ENCODE measurements around the gene CEP290.
A peak's percentile ranks its signal among the peaks of the same experiment; 100 is the strongest.

The CEP290 gene, protein sequence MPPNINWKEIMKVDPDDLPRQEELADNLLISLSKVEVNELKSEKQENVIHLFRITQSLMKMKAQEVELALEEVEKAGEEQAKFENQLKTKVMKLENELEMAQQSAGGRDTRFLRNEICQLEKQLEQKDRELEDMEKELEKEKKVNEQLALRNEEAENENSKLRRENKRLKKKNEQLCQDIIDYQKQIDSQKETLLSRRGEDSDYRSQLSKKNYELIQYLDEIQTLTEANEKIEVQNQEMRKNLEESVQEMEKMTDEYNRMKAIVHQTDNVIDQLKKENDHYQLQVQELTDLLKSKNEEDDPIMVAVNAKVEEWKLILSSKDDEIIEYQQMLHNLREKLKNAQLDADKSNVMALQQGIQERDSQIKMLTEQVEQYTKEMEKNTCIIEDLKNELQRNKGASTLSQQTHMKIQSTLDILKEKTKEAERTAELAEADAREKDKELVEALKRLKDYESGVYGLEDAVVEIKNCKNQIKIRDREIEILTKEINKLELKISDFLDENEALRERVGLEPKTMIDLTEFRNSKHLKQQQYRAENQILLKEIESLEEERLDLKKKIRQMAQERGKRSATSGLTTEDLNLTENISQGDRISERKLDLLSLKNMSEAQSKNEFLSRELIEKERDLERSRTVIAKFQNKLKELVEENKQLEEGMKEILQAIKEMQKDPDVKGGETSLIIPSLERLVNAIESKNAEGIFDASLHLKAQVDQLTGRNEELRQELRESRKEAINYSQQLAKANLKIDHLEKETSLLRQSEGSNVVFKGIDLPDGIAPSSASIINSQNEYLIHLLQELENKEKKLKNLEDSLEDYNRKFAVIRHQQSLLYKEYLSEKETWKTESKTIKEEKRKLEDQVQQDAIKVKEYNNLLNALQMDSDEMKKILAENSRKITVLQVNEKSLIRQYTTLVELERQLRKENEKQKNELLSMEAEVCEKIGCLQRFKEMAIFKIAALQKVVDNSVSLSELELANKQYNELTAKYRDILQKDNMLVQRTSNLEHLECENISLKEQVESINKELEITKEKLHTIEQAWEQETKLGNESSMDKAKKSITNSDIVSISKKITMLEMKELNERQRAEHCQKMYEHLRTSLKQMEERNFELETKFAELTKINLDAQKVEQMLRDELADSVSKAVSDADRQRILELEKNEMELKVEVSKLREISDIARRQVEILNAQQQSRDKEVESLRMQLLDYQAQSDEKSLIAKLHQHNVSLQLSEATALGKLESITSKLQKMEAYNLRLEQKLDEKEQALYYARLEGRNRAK (N-terminal part only)

DNA sequence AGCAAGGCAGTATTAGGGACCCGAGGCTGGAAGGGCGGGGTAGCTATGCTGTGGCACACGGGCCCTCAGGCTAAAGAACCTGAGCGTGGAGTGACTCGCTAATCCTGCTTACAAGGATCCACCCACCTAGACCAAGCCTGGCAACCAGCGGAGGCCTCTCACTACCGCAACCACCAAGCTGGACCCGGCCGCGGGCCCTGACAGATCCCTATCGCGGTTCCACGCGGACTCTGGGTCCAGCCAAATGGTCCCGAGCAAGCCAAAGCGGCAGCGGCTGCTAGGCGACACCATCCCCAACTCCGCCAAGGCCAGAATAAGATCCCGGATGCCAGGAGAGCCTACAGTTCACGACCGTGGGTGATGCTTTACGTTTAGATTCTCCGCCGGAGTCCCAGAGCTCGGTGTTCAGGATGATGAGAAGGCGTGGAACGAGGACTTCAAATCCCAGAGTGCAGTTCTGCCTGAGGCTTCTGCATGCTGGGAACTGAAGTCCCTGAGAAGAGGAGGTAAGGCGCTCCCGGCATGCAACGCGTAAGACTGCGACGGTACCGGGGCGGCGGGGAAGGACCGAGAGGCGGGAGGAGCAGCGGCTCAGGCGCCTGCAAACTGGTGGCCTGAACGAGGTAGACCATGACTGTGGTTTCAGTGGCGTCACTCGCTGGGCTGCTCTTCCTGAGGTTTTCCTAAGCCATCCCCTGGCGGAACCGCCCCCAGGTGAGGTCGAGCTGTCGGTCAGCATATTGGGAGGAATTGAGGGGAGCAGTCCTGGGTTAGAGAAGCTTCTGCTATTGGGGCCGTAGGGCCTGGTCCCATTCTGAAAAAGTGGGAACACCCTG lies at the start of gene CEP290, which contains the start of gene TMTC3:
Gene CEP290, minus strand, starts transcription at position 315 of the 836 bp plus-strand sequence. CDS start 781 bp downstream, outside the sequence.
Gene TMTC3, plus strand, starts transcription at position 534 of the 836 bp plus-strand sequence. CDS start 6,009 bp downstream, outside the sequence.
- peak; percentile 100 for DNase-seq (ENCODE audit: low read depth)

DNA sequence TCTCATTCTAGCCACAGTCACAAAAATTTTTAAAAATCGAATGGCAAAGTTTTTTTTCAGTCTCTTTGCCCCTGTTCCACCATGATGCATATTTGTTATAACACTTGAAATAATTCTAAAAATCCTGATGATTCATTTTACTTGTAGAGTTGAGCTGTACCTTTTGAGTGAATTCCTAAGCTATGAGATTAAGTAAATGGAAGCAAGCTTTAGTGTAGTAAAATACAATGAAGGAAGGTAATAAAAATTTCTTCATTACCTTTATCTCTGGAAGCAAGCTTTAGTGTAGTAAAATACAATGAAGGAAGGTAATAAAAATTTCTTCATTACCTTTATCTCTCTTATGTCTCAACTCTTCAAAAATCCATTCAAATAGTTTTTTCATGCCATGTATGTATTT lies 46.3 kb upstream of the CEP290 start:
- DNase-seq (ENCODE audit: low read depth), result peak; percentile 43

DNA sequence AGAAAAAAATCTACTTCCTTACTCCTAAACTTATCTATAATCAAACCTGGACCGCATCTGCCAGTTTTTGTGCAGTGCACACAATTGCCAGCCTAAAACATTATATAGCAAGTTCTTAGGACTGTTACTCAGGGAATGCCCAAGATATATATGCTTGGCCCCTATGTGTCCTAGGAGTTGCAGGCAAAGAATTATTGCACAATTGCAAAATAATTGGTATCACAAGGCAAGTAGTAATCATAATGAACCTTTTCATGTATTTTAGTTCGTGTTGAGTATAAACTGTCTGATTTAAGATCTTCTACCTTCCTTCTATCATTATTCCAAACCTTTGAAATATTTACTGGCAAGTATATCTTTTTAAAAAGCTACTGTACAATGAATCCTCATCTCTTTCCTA lies 45.7 kb upstream of the CEP290 start:
- no peak for DNase-seq (ENCODE audit: low read depth)

DNA sequence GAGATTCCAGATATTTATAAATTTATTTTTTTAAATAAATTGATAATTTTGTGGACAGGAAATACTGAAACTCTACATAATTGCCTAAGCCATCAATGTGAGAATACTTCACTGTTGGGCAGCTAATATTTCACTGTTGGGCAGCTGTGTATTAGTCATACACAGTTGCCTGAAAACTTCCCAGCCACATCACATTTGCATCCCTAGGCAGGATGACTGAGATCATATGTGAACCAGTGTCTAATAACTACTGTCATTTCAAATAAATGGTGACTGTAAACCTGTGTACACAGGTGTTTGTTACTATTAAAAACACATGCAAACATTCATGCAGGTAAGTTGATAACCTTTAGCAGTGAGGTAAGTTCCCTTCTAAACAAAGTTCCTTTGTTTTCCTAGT lies 44.1 kb upstream of the CEP290 start:
- peak; percentile 81 for DNase-seq (ENCODE audit: low read depth)

DNA sequence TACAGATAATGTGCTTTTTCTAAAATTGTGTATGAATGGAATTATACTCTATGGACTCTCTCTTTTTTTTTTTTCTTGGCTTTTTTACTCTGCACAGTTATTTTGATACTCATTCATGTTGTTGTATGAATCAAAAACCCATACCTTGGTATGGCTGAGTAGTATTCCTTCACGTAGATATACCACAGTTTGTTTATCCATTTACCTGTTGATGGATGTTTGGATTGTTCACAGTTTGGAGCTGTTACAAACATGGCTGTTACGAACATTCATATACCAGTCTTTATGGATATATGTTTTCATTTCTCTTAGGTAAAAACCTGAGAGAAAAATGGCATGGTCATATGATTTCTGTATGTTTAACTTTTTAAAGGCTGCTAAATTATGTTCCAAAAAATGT lies 43.4 kb upstream of the CEP290 start:
- no peak for DNase-seq (ENCODE audit: low read depth)

DNA sequence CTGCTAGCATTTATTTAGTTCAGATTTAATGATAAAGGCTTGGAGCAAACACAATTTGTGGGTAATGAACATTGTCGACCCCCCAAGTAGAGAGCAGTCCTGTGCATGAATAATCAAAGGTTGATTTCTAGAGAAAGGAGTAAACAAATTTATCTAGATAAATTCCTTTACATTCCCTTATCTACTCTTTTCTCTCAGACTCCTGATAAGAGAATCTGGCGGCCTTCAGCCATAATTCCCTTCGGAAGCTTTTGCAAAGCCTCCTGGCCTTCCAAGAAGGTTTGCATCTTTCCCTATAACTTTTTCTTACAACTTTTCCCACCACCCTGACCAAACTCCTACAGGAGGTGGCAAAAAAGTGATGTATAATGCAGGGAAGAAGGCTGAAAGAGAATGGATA lies 42.3 kb upstream of the CEP290 start:
- no peak for DNase-seq (ENCODE audit: low read depth)

DNA sequence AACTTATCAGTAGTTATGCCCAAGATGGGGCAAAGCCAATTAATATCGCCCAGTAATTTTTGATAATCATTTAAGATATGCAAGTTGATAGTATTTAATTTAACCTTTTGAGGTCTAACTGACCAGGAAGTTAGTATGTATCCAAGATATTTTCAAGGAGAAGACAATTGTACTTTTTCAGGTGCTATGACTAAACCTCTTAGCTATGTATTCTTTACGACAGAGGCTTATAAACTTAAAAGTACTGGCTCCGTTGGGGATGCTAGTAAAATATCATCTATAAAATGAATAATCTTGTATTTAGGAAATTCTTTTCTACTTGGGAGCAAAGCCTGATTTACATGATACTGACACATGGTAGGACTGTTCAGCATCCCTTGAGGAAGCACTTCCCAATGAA lies 40.5 kb upstream of the CEP290 start:
- DNase-seq (ENCODE audit: low read depth), result peak; percentile 28

DNA sequence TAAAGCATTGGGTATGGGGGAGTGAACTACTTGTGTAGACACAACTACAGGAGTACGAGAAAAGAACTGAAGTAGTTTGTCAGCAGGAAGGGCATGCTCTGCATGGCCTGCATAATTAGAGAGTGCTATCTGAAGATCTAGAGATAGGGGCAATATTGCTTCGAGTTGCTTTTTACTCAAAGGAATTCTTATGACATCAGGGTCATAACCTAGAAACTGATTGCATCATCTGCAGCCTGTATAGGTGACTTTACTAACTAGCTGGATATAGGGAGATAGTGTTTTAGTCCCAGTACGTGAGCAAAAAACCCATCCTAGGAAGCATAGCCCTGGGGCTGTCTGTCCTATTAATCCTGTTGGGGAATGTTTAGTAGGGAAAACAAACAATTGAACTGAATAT lies 40.0 kb upstream of the CEP290 start:
- DNase-seq (ENCODE audit: low read depth), result peak; percentile 13

DNA sequence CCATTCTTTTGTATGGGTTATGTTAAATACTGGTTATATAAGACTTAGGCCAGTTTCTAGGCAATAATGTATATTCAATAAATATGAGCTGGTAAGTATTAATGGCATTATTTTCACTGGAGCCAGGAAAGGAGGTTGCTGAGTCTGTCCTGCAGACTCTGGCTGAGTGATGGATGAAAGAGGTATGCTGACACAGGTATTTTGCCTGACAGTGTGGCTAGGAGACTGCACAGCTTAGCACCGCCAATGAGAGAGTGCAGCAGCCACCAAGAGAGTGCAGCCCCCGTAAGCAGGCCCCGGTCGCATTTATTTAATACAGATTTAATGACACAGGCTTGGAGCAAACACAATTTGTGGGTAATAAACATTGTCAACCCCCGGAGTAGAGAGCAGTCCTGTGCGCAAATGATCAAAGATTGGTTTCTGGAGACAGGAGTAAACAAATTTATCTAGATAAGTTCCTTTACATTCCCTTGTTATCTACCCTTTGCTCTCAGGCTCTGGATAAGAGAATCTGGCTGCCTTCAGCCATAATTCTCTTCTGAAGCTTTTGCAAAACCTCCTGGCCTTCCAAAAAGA lies 37.6 kb upstream of the CEP290 start:
- no peak for DNase-seq (ENCODE audit: low read depth)

DNA sequence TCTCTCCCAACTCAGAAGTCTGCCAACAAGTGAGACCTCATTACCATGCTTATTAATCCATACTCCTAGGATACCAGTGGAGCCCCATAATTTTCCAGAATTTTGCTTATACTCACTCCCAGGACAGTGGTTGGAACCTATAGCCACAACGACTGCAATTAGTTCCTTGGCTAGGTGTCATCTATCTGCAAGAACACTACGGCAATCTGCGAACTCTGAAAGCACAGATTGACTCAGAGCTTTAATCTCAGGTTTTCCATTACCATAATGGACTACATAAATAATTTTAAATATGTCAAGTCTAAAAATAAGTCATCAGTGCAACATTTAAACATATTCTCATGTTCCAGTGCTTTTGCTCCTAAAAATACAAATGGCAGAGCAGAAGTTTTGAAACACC lies 33.7 kb upstream of the CEP290 start:
- DNase-seq (ENCODE audit: low read depth), result no peak

DNA sequence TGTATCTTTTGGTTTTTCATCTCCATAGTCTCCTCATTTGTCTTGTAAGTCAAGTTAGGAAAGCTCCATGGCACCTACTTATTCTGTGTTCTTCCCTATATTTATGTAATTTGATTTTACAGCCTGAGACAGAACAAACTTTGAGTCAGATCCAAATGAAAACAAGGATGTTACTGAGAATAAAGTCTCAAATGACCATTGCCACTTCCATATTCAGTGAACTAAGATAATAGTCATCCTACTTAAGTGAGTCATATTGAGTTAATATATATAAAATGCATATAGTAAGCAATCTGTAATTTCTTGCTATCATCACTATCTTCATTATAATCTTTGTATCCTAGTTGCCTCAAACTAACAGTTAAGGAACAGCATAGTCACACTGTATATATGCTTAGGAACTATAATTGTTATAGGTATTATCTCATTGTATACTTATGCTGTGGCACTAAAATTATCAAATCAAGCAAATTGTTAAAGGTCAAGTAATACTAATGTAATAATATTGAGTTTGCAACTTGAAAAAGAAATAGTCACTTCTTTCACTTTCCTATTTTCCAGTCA lies 31.0 kb upstream of the CEP290 start:
- peak; percentile 70 for DNase-seq (ENCODE audit: low read depth)

DNA sequence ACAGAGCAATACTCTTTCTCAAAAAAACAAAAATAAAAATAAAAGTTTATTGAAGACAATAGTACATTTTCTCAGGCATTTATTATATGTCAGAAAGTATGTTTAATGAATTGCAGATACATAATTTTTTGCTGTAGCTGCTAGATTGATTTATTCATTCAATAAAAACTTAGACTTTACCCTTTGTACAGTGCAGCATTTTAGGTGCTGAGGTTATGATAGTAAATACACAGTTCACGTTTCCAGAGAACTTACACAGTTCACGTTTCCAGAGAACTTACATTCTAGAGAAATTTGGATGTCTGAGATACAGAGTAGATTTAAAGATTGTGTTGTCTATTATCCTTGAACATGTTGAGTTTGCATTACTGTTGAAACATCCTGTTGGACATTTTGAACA lies 25.5 kb upstream of the CEP290 start:
- DNase-seq (ENCODE audit: low read depth), result no peak

DNA sequence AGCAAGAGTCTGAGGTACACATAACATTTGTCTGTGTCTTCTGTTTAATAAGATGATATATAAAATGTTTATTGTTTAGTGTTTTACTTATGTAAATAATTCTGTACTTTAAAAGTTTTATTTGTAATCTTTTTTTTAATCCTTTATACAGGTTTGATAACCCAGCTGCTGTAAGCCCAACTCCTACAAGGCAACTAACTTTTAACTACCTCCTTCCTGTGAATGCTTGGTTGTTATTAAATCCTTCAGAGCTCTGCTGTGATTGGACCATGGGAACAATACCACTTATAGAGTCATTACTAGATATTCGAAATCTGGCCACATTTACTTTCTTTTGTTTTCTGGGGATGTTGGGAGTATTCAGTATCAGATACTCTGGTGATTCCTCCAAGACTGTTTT lies 24.3 kb upstream of the CEP290 start:
- DNase-seq (ENCODE audit: low read depth), result no peak

DNA sequence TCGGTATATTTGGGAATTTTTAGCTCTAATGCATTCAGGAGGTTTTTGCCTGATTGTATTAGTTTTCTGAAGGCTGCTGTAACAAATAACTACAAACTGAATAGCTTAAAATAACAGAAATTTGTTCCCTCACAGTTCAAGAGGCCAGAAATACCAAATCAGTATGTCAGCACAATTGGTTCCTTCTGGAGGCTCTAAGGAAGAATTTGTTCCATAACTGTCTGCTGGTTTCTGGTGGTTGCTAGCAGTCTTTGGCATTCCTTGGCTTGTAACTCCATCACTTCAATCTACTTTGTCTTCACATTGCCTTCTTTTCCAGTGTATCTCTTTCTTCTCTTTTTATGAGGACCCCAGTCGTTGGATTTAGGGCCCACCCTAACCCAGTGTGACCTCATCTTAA lies 21.5 kb upstream of the CEP290 start:
- peak; percentile 49 for DNase-seq (ENCODE audit: low read depth)

DNA sequence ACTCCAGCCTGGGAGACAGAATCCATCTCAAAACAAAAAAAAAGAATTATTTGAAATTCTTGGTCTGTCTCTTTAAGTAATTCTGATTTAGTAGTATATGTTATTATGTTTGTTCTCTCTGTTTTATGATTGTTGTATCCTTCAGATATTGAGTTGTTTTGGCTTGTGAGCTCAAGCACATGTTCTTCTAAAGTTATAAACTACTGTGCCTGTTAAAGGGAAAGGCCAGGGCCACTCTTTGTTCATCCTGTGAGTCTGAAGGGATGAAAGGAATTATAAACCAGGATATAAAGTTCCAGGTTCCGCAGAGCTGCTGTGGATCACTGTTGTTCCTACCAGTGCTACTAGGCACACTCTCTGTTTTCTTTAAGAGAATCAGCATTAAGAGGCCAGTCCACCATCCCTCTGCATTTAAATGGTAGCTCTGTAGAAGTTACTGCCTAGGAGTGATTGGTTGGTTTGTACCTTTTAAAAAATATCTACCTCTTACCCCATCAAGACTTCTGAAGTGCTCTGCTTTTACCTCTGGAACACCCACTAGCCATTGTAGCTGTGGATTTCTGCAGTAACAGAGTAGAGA lies 14.3 kb upstream of the CEP290 start:
- DNase-seq (ENCODE audit: low read depth), result no peak

DNA sequence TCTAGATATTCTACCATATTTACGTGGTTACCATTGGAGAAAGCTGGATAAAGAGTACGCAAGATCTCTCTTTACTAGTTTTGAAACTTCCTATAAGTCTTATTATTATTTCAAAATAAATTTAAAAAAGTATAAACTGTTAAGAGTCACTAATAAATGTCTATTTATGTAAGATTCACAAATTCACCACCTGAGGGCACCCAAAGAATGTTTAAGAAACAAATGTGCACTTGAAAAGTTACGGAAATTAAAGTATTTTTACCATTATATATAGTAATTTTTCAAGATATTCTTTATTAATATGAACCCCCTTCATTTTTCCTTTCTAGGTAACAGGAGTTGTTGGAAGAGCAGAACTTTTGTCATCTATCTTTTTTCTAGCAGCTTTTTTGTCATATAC lies 12.1 kb upstream of the CEP290 start:
- DNase-seq (ENCODE audit: low read depth), result peak; percentile 61

DNA sequence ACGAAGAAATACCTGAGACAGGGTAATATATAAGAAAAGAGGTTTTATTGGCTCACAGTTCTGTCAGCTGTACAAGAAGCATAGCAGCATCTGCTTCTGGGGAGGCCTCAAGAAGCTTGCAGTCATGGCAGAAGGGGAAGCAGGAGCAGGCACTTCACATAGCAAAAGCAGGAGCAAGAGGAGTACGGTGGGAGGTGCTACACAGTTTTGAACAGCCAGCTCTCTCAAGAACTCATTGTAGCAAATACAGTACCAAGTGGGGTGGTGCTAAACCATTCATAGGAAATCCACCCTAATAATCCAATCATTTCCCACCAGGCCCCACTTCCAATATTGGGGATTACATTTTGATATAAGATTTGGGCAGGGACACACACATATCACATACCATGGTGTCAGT lies 8.2 kb upstream of the CEP290 start:
- DNase-seq (ENCODE audit: low read depth), result no peak

DNA sequence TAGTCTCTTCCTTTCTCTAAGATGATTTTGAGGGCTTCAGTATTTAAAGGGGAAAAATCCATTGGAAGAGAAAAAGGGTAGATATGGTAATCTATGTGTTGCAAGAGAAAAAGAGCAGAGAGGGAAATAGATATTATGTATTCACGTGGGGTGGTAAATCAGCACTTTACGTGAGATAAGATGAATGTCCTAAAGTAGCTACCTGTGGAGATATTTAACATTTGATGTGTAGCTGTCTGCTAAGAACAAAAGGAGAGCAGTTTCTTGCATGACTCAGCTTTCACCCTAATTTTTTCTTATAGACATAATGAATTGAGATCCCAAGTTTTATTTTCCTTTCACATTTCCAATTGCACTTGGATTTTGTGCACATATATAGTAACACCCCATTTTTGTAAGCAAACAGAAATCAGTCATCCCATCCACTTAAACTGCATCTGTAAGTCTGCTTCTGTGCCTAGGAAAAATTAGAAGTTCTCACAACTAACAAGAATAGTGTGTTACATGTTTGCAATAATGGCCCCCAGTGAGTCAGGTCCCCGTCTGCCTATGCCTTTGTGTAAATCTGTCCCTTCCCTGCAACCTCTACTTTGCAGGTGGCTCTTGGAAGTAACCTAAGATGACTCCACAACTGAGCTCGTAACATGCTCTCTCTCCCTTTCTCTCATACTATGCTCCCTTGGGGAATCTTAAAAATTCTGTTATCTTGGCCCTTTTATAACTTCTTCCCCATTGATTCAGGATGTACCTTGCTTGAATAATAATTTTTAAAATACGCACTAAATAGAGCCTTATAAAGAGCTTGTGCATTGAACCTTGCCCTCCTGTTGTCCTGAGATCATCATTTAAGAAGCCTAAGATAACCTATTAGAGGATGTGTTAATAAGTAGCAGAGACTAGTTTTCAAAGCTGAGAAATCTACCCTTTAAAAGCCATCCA lies 3.9 kb upstream of the CEP290 start:
- no peak for DNase-seq (ENCODE audit: low read depth)

All from EH (cell line).